RPMI7951 (cell line): Measurements from ENCODE around the gene KHK. TPM values are rescaled to one million over a fixed set of nuclear protein-coding genes. Genes with fewer than 3 reads are reported as not detected.

Experiments used
- DNase-seq: peaks from one replicate; pipeline ENCODE4 v3.0.0-alpha.2; 2012; ENCODE audit warnings: low read depth
- total RNA-seq: library from RNA; depleted of rRNA; stranded (reverse); fragments of >200 nt; shearing (Covaris generic); gene quantifications from 2 replicates; pipeline ENCODE4 v1.2.3, GENCODE V29; 2014

The KHK gene
- total RNA-seq, 1 experiment from 2014 or later: 4.1 TPM

DNA sequence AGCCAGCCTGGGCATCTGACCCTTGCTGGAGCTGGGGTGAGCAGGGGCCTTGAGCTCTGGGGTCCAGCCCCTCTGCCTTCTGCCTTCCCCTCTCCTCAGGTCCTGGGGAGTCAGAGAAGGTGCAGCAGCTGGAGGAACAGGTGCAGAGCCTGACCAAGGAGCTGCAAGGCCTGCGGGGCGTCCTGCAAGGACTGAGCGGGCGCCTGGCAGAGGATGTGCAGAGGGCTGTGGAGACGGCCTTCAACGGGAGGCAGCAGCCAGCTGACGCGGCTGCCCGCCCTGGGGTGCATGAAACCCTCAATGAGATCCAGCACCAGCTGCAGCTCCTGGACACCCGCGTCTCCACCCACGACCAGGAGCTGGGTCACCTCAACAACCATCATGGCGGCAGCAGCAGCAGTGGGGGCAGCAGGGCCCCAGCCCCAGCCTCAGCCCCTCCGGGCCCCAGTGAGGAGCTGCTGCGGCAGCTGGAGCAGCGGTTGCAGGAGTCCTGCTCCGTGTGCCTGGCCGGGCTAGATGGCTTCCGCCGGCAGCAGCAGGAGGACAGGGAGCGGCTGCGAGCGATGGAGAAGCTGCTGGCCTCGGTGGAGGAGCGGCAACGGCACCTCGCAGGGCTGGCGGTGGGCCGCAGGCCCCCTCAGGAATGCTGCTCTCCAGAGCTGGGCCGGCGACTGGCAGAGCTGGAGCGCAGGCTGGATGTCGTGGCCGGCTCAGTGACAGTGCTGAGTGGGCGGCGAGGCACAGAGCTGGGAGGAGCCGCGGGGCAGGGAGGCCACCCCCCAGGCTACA lies 4.4 kb upstream of the KHK start:
- no peak for DNase-seq

DNA sequence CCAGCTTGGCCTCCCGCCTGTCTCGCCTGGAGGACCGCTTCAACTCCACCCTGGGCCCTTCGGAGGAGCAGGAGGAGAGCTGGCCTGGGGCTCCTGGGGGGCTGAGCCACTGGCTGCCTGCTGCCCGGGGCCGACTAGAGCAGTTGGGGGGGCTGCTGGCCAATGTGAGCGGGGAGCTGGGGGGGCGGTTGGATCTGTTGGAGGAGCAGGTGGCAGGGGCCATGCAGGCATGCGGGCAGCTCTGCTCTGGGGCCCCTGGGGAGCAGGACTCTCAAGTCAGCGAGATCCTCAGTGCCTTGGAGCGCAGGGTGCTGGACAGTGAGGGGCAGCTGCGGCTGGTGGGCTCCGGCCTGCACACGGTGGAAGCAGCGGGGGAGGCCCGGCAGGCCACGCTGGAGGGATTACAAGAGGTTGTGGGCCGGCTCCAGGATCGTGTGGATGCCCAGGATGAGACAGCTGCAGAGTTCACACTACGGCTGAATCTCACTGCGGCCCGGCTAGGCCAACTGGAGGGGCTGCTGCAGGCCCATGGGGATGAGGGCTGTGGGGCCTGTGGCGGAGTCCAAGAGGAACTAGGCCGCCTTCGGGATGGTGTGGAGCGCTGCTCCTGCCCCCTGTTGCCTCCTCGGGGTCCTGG lies 3.7 kb upstream of the KHK start:
- DNase-seq: no peak

DNA sequence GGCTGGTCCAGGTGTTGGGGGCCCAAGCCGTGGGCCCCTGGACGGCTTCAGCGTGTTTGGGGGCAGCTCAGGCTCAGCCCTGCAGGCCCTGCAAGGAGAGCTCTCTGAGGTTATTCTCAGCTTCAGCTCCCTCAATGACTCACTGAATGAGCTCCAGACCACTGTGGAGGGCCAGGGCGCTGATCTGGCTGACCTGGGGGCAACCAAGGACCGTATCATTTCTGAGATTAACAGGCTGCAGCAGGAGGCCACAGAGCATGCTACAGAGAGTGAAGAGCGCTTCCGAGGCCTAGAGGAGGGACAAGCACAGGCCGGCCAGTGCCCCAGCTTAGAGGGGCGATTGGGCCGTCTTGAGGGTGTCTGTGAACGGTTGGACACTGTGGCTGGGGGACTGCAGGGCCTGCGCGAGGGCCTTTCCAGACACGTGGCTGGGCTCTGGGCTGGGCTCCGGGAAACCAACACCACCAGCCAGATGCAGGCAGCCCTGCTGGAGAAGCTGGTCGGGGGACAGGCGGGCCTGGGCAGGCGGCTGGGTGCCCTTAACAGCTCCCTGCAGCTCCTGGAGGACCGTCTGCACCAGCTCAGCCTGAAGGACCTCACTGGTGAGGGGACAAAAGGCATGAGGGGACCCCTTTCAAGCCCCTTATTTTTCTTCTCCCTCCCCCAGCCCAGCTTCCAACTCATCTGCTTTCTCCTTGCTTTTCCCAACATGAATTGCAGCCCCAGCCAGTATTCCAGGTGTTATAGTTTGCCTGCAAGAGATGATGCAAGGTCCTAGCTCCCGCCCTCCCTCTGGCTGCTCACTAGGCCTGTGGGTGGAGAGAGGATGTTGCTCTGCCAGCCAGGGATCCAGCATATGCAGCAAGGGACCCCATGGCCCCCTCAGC lies 2.9 kb upstream of the KHK start:
- DNase-seq: no peak

DNA sequence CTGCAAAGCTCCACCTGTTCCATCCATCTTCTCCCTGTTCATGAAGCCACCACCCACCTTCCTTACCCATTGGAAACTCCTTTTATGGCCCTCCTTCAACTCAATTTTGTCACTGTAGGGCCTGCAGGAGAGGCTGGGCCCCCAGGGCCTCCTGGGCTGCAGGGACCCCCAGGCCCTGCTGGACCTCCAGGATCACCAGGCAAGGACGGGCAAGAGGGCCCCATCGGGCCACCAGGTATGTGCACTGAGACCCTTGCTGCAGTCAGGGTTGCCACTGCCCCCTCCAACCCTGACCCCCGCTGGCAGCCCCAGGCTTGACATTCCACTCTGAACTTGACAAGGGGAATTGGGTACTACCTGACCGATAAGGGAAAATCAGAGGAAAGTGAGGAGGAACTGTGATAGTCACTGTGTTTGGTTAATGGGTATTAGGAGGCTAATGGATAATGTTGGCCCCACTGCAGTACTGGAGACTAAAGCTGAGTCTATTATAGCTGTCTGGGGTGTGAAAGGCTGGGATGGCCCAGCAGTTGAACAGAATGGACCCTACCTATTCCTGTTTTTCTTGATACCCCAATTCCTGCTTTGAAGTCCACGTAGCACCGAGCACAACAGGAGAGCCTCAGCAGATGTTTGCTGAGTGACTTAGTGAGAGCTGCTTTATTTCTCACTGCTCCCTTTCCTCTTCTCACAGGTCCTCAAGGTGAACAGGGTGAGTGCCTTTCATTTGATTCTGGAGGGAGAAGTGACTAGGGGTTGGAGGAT lies 2.1 kb upstream of the KHK start:
- DNase-seq: no peak

DNA sequence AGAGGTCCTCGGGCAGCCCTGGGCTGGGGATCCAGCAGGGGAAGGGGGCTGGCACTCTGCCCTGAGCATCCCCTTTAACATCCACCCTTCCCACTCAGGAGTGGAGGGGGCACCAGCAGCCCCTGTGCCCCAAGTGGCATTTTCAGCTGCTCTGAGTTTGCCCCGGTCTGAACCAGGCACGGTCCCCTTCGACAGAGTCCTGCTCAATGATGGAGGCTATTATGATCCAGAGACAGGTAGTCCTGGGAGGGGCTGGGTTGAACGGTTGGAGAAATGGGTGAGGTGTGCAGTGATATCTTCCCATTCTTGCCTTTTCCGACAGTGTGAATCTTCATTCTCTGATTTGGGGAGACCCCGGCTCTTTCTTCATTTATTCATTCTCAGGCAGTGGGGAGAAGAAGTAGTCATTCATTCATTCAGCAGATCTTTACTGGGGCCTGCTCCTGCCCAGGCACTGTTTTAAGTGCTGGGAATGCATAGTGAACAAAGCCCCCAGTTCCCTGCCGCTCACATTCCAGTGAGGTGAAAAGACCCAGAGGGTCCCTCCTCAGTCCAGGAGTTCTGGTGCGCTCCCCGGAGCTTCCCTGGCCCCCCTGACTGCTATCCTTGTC lies 1.4 kb upstream of the KHK start:
- no peak for DNase-seq

DNA sequence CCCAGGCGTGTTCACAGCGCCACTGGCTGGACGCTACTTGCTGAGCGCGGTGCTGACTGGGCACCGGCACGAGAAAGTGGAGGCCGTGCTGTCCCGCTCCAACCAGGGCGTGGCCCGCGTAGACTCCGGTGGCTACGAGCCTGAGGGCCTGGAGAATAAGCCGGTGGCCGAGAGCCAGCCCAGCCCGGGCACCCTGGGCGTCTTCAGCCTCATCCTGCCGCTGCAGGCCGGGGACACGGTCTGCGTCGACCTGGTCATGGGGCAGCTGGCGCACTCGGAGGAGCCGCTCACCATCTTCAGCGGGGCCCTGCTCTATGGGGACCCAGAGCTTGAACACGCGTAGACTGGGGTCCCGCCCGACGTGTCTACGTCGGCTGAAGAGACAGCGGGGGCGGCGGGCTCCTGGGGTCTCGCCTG lies 891 bp upstream of the KHK start:
- peak; percentile 83 for DNase-seq

DNA sequence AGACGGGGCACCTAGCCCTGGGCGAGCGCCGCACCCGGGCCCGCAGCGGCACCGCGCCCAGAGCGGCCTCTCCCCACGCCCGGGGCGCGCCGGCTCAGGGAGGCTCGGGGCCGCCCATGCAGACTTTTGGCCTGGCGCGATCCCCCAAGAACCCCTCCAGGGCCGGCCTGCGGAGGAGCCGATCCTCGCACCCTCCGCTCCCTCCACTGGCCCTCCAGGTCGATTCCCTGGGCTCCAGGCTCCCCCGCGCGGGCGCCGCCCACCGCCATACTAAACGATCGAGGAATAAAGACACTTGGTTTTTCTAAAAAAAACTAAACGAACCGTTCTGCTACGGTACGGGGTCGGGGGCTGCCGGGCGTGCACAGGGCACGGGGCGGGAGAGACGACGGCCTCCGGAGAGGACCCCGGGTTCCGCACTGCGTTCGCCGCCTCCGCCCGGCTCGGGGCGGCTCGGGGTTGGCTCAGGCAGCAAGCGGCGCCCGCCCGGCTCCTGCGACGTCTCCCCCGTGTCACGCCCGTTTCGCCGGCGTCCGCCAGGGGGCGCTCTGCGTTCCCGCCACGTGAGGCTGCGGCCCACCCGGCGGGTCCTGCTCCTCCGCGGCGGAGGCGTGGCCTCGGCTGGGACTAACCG lies 365 bp upstream of the KHK start:
- peak; percentile 90 for DNase-seq

DNA sequence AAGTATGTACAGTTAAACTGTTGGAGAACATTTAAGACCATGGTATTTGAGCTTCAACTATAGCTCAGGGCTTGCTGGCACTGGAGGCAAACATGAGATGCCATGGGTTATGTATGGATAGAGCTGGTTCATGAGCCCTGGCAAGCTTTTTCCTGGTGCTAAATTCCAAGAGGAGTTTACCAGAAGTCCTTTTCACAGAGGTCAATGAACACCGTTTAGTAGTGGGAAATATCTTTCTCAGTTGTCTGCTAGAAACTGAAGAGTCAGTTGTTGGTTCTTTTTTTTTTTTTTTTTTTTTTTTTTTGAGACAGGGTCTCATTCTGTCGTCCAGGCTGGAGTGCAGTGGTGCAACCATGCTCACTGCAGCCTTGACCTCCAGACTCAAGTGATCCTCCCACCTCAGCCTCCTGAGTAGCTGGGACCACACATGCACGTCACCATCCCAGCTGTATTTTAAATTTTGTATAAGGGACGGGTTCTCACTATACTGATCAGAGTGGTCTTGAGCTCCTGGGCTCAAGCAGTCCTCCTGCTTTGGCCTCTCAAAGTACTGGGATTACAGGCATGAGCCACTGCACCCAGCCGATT lies 1.3 kb downstream of the KHK start:
- DNase-seq: no peak

DNA sequence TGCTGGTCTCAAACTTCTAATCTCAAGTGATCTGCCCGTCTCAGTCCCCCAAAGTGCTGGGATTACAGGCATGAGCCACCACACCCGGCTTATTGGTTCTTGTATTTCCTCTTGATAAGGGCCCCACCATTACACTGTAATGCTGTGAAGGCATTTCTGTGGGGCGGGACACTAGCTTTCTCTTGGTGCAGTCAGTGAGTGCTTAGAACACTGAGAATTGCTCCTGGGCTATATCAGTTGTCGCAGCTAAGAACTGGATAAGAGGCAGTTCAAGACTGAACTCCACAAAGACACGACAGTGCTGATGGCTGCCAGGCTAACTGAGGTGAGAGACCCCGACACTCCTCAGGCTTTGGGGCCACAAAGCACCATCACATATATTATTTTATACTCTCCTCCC lies 2.1 kb downstream of the KHK start:
- no peak for DNase-seq

DNA sequence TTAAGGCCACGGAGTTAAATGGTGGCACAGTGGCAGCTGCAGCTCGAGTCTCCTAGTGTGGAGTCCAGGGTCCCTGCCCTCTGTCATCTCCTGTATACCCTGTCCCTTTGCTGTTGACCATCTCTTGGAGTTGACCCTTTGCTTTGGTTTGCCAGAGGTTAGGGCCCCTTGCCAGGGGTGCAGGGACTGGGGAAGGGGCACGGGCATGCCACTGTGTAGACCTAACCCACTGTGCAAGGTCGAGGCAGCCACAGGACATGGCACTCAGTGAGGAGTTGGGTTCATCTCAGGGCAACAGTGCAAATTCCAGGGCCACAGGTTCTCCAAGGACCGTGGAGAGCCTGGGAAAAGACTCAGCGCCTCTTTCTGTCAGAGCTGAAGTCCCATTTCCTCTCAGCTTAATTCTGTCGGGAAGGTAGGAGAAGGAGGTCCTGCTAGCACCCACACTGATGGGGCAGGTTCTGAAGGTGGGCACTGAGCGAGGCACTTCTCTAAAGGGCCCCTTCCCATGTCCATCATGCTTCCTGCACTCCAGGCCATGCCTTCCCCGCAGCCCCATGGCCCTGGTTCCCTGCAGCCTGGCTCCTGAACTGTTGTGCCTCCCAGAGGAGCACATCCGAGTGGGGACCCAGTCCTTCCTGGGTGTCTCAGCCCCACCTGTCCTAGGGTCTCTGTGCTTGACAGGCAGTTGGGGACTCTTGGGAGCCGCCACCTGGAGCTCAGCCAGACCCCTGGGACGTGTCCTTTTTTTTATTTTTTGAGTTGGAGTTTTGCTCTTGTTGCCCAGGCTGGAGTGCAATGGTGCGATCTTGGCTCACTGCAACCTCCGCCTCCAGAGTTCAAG lies 2.8 kb downstream of the KHK start:
- no peak for DNase-seq

DNA sequence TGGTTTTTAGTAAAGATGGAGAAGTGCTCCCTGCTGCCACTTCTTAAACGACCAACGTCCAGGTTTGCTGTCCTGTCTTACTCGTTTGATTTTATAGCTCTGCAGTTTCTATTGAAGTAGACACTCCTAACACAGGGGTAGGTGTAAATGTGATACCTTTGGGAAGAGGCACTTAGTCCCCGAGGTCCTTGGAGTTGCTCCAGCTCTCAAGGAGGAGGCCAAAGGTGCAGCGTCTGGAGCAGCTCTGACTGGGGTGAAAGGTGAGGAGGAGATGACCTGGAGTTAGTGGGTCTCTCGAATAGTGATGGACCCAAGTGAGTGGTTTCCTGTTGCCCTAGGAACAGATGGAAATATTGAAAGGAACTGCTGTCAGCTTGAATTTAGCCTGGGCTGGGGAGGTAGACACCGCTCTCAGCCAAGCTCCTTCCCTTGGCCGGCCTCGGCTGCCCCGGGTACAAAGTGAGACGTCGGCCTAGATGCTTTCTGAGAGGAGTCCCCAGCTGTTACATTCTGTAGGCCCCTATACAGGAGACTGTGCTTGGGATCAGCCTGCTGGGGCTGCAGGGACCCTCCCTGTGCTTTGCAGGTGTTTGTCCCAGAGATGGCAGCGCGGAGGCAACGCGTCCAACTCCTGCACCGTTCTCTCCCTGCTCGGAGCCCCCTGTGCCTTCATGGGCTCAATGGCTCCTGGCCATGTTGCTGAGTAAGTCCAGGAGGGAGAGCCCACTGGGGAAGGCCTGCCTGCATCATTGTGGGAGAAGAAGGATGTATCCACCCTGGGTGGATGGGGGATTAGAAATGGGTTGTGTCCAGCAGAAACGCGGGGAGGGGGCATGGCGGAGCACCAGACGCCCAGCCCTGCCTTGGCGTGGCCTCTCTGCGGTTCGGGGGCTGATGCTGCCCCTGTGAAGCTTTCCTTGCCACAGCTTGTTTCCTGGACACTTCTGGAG lies 5.4 kb downstream of the KHK start:
- no peak for DNase-seq

DNA sequence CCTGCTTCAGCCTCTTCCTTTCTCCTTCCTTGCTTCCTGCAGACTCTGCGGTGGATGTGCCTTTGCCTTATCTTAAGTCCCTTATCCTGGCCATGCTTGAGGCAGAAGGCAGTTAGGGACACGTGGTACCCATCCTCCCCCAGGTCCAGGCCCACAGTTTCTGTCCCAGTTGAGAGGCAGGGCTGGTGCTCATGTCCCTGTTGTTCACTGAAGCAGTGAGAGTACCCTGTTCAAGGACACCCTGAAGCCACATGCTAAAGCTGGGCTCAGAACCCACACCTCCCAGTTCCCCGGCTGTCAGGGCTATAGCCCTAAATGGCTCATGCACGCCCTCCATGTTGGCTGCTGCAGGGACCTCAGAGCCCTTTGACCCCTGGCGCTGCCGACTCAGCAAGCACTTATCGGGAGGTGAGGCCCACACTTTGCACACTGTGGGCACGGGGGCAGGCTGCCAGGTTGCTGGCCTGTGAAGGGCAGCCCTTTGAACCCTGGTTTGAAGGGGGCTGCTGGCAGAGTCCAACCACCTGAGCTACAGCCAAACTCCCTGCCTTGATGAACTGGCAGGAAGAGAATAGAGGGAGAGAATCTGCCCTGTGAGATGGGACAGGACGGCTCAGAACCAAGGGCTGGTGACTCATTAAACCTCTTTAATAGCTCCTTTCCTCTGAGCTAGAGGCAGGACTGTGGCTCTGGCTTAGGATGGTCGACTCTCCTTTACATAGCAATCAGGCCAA lies 6.3 kb downstream of the KHK start:
- DNase-seq: no peak

DNA sequence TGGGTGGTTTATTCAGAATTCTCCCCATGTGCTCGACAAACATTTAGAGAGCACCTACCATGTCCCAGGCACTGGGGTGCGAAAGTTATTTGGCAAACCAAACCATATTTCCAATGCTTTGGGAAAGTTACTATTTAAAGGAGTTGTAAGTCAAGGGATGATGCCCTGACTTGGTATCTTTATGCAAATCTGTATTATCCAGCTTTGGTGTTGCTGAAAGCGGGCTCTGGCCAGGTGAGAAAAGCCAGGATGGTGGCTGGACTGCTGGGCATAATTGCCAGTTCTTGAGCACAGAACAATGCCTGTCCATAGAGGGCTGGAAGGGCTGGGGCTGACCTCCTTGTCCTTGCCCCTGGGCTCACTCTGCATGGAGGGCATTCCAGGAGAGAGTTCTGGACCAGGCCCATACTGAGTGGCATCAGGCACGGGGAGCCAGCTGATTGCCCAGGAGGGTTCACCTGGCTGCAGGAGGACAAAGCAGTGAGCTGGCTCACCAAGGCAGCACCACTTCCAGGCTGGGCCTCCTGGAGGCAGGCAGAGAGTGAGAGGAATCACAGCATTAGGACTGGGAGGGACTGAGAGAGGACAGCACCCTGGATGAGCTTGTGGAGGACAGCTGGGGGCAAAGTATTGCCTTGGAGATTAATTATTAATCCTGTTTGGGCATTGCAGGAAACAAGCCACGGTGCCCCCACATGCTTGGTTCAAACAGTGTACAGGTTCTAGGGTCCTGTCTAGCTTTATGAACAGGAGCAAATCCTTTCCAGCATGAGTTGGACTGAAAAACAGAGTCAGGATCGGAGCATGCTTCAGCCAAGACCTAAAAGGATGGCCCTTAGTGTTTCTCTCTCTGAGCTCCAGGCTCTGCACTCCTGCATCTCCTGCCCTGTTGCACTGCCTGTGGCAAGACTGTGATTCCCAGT lies 7.1 kb downstream of the KHK start:
- DNase-seq: no peak

DNA sequence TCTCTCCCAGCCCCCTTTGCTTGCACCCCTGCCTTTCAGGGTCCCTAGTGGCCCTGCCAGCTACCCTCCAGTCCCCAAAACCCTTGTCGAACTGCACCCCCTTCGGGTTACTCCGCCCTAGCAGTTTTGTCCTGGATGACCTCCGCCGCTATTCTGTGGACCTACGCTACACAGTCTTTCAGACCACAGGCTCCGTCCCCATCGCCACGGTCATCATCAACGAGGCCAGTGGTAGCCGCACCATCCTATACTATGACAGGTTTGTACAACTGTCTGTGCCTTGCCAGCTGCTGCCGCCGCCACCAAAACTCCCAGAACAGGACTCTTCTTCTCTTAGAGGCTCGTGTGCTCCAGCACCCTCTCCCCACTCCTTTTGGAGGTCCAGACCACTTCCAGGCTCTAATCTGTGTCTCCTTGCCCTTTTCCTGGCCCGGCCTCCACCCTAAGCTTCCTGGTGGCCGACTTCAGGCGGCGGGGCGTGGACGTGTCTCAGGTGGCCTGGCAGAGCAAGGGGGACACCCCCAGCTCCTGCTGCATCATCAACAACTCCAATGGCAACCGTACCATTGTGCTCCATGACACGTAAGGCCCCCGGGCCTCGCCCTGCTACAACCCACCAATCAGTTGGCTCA lies 7.9 kb downstream of the KHK start:
- DNase-seq: no peak

DNA sequence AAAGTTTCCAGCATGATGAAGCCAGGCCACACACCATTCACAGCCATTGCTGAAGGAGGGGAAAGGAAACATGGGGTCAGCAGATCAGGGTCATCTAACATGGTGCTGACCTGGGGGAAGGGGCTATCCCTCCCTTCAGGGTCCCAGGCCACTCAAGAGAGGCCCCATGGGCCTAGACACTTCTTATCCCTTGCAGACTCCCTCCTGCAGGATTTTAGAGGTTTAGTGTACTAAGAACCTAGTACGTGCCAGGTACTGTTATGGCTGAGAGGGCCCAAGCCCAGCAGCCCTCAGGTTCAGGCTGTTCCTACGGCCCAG lies 8.8 kb downstream of the KHK start:
- no peak for DNase-seq
